ENCODE data around the gene OSMR.

The OSMR gene

DNA sequence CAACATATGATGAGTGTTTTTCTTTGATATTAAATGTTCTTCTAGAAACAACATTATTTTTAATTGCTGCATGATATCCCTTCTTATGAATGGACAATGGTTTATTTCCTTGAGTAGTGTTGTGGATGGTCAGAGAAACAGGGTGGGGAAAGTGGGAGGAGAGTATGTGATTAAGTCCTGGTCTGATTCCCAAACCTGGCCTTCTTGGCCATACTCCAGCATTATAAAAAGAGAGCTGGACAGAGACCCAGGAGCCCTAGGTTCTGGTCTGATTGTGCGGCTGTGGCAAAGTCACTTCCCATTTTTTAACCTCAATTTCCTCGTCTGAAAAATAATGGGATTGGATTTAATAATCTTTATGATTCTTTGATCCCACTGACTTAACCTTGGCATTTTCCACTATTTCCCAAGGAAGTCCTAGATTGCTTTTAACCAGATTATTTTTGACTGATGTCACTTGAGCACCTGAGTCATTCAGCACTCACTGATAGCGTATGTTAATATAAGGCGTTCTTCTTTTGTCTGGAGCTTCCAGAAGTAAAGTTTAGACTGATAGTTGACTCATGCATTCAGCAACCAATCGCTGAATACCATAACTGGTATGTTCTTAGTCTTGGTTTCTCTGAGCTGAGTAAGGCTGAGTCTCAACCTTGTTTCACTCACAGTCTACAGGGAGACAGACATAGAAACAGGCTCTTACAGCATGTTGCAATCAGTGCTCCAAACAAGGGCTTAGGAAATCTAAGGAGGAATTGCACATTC lies 26.2 kb downstream of the OSMR start:
- no peak for DNase-seq (ENCODE audit: low spot score)

- DNase-seq (ENCODE audit: low spot score), result no peak
Measured at GRCh38 chr5:38872826-38873225, 27.0 kb downstream of the OSMR start.

- DNase-seq (ENCODE audit: low spot score), result no peak
Measured at GRCh38 chr5:38874948-38875456, 29.2 kb downstream of the OSMR start.

GRCh38 chr5:38878391-38879077 lies 32.7 kb downstream of the OSMR start:
- DNase-seq (ENCODE audit: low spot score), result no peak

DNA sequence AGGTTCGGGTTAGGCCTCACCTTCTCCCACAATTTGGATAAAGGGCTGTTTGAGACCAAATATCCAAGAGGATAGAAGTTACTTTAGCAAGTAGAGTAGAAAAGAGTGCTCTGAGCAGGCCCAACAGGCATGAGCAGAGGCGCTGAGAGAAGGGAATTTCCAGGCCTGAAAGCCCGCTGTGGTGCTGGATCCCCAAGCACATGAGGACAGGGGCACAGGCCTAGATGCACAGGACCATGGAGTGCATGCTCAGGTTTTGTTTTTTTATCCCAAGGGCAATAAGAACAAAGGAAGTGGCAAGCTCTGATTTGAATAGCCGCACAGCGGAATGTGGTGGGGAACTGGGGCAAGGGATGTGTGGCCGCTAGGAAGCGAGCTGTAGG lies 33.3 kb downstream of the OSMR start:
- no peak for DNase-seq (ENCODE audit: low spot score)

GRCh38 chr5:38883842-38884241 lies 38.0 kb downstream of the OSMR start:
- no peak for DNase-seq (ENCODE audit: low spot score)

GRCh38 chr5:38885208-38885607 lies 39.4 kb downstream of the OSMR start:
- DNase-seq (ENCODE audit: low spot score), result no peak

DNA sequence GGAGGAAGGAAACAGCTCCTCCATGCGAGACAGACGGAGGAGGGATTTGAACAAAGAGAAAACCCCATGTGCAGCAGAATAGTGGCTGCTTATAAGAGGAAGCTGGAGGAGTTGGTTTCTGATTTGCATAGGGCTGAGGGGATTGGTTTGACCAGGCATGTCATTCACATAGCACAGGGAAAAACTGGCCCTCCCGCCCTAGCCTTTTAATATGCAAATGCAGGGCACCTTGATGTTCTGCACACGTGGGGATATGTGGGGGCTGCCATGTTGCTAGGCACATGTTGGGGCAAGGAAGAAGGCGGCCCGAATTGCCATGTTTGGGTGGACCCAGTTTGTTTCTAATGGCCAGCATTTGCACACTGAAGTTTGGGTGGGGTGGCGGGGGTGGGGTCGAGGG lies 42.2 kb downstream of the OSMR start:
- DNase-seq (ENCODE audit: low spot score), result no peak

DNA sequence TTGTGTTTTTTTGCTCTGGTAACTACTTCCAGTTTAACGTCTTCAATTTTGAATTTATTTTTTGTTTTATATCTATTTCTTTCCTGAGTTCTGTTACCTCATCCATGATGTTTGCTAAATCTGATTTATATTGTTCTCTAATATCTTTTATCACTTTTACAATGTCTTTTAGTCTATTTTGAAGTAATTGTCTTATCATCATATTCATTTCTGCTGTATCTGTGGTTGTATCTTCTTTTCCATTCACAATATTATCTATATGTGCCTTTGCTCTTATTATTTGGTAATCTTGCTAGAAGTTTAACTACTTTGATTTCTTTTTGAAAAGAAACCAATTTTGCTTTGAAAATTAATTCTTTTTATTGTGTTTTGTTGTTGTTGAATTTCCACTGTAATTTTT lies 43.6 kb downstream of the OSMR start:
- DNase-seq (ENCODE audit: low spot score), result no peak

GRCh38 chr5:38891563-38891962 lies 45.8 kb downstream of the OSMR start:
- no peak for DNase-seq (ENCODE audit: low spot score)

- no peak for DNase-seq (ENCODE audit: low spot score)
Measured at GRCh38 chr5:38892363-38892762, 46.6 kb downstream of the OSMR start.

- no peak for DNase-seq (ENCODE audit: low spot score)
Measured at GRCh38 chr5:38896760-38897159, 50.9 kb downstream of the OSMR start.

- no peak for DNase-seq (ENCODE audit: low spot score)
Measured at GRCh38 chr5:38899936-38900335, 54.1 kb downstream of the OSMR start.

GRCh38 chr5:38905516-38905915 lies 59.7 kb downstream of the OSMR start:
- DNase-seq (ENCODE audit: low spot score), result no peak

DNA sequence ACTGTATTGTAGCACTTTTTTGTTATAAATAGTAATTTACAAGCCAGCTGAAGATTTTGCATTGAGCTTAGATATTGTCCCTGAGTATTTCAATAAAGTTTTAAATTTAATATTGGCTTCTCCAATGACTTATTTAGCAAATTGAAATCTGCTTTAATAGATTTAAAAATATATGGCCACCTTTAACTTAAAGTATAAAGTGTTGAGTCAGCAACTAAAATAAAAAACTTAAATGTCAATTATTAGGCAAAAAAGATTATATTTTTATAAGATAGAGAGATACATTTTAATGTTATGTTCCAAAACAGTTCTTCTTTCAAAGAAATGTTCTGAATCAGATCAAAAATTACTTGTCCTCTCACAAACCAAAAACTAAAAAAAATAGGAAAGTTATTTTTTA lies 60.7 kb downstream of the OSMR start:
- no peak for DNase-seq (ENCODE audit: low spot score)

DNA sequence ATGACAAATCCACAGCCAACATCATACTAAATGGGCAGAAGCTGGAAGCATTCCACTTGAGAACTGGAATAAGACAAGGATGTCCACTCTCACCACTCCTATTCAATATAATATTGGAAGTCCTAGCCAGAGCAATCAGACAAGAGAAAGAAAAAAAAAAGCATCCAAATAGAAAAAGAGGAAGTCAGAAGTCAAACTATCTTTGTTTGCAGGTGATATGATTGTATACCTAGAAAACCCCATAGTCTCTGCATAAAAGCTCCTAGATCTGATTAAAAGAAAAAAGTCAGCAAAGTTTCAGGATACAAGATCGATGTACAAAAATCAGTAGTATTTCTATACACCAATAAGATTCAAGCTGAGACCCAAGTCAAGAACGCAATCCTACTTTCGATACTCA lies 66.1 kb downstream of the OSMR start:
- DNase-seq (ENCODE audit: low spot score), result no peak

DNA sequence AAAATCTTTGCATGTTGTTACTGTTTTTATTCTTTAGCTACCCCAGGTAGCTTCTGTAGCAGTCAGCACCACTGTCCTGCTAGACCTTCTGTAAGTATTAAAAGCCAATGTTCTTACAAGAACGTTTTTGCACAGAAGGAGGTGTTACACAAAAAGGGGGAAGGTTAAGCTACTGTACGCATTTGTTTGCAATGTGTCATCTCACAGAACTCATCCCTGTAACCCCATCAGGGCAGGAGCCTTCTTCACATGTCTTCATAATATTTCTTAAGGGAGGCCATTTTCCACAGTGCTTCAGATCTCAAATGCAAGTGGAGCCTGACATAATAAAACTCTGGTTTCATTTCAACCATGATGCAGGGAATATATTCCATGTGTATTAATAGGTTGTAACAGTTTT lies 67.9 kb downstream of the OSMR start:
- DNase-seq (ENCODE audit: low spot score), result no peak

DNA sequence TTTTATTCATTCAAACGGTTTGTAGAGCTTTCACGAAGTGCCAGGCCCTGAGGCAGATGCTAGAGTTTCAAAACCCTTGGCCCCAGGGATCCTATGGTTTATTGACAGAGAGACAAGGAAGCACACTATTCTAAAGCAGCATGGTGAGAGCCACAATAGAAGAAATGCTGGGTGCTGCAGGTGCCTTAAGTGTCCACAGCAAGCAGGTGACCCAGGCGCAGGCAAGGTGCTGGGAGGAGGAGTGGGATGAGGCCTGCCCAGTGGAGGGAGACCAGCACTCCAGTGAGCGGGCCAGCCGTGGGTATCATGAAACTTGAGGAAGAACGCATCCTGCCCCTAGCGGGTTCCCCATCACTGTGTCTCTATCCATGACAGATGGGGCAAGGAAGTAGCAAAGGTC lies 71.0 kb downstream of the OSMR start:
- no peak for DNase-seq (ENCODE audit: low spot score)

GRCh38 chr5:38921174-38921573 lies 75.4 kb downstream of the OSMR start:
- DNase-seq (ENCODE audit: low spot score), result no peak

- peak; percentile 17 for DNase-seq (ENCODE audit: low spot score)
Measured at GRCh38 chr5:38922199-38922598, 76.4 kb downstream of the OSMR start.

DNA sequence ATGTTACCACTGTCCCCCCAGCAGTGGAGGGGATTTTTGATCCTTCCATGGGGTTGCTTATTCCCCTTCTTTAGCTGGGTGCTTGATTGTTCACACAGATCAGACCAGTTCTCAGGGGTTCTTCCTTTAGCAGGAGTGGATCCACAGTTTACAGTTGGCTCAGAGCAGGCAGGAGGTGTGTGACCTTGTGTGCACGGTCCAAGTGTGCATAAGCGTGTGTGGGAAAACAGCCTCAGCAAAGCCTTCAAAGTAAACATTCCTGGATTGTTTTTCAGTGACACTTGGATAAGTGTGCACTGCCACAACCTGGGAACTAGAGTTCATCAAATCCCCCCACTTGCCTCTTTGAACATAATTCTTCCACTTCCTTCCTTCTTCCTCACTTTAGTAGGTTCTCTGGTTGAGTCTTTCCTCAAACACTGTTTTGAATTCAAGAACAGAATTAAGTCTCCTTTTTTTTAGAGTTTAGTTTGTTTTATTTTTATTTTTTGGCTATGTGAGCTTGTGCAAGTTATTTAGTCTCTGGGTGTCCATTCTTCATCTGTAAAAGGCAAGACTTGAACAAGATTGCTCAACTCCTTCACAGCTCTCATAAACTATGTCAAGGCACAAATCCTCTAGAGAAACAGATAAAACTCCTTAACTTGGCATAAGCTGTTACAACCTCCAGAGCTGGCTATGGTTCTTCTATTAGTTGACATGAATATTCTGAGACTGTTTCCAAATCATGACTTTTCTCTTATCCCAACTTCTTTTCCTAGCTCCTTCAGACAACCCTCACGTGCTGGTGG lies 78.0 kb downstream of the OSMR start:
- no peak for DNase-seq (ENCODE audit: low spot score)

DNA sequence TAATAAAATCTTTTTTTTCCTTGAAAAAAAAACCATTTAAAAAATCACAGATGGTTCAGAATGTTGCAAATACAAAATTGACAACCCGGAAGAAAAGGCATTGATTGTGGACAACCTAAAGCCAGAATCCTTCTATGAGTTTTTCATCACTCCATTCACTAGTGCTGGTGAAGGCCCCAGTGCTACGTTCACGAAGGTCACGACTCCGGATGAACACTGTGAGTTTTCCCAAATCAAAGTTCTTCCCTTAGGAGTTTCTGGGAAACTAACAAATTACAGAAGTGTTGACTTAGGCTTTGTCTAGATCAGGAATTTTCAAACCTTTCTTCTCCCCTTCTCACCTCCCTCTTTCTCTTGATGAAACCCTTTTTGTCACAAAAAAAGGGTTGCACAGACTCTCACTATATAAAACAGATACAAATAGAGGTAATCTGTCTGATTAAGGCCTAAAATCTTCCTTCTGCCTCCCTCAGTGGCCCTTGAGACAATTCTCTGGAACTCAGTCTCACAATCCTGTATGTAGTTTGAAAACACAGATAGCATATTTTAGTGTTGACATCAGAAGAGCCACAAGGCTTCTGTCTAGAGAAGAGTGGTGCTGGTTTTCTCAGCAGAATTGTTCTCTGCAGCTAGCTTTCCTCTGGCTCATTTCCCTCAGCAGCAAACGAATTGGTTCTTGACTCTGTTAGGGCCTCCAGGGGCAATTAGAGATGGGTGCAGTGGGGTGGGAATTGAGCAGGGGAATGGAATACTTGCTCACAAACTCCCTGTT lies 79.5 kb downstream of the OSMR start:
- no peak for DNase-seq (ENCODE audit: low spot score)

All from hematopoietic multipotent progenitor cell treated with erythropoietin and hydrocortisone succinate and interleukin-3 and kit ligand, for 15 days (in vitro differentiated cells).